ENCODE measurements around the gene CHP1. TPM values are rescaled to one million over a fixed set of nuclear protein-coding genes. Genes with fewer than 3 reads are reported as not detected.

The CHP1 gene
- polyA plus RNA-seq, 1 of the 3 experiments (the other 2 are of a cell fraction), result 30.5 TPM

- TF ChIP-seq PBX3 (IDR thresholded peaks at IDR 0.05) (no peak), TAF1 (IDR thresholded peaks at IDR 0.05; ENCODE audit: borderline replicate concordance, low read depth, low read length) (no peak), YY1 (IDR thresholded peaks at IDR 0.05; ENCODE audit: low read depth) (no peak), USF1 (IDR thresholded peaks at IDR 0.05; ENCODE audit: borderline replicate concordance, low read depth) (no peak)
- POLR2A ChIA-PET, result no interaction called here
- H3K4me3 ChIP-seq (ENCODE audit: low read depth in 2 of 2, low read length in 1 of 2), result peak overlapping the region; percentile 77 to 95
- no peaks in the 10 kb centered on the region for H3K27me3 ChIP-seq (ENCODE audit: insufficient read depth)
- peaks cover 52% of the 10 kb centered on the region for H3K79me2 ChIP-seq (ENCODE audit: insufficient read depth)
- no peak overlapping the region for H3K27ac ChIP-seq (ENCODE audit: low read depth in 2 of 2, low read length in 1 of 2)
- peak overlapping the region; percentile 100 for H2AFZ ChIP-seq (ENCODE audit: low read depth)
- peak overlapping the region; percentile 72; the same call in 1 of the 2 replicates for H3K9ac ChIP-seq
- peaks cover 2 to 6% of the 10 kb centered on the region in 2 experiments; a peak in 1 of 4 replicates for H3K4me1 ChIP-seq (ENCODE audit: control insufficient read depth in 1 of 2, insufficient read depth in 2 of 2, low read depth in 1 of 2, low read length in 1 of 2)
- peaks cover 9% of the 10 kb centered on the region for H3F3A ChIP-seq (replicated peaks; ENCODE audit: insufficient read depth)
- peak overlapping the region; percentile 86 for H3K4me2 ChIP-seq
- no peaks in the 10 kb centered on the region for H4K20me1 ChIP-seq (ENCODE audit: insufficient read depth)
- no peaks in the 10 kb centered on the region for H3K9me3 ChIP-seq
- CTCF ChIA-PET, result interaction anchor here (0.8 to 1.1 kb wide), 2 partner anchors 8 to 426 kb away, joined by 3 read pairs; no protein-coding TSS in a partner anchor
- no peak for DNase-seq
- no peaks in the 10 kb centered on the region for H3K36me3 ChIP-seq (replicated peaks in 1 of 2; ENCODE audit: control insufficient read depth in 1 of 2, insufficient read depth in 2 of 2, low read length in 1 of 2)
- WGBS (ENCODE audit: low lambda C conversion rate), result 65% methylated on average over 6 of the region's 6 CpGs
- no peaks in the 10 kb centered on the region for H3K9me2 ChIP-seq
Measured at GRCh38 chr15:41331281-41331680, 100.2 kb downstream of the CHP1 start.

Other genes with a start within 250 kb of the CHP1 start
- gene INO80, start 115.0 kb upstream of the CHP1 start, polyA plus RNA-seq (2012; rRNA removed), result 4.6 and 5.2 TPM in 2 replicates
- gene EXD1, start 511 bp upstream of the CHP1 start, polyA plus RNA-seq (2012; rRNA removed), result 0.02 and 0.07 TPM in 2 replicates
- 7.2 and 8.4 TPM in 2 replicates for gene OIP5, start 101.3 kb downstream of the CHP1 start, polyA plus RNA-seq (2012; rRNA removed)
- gene NUSAP1, start 101.6 kb downstream of the CHP1 start, polyA plus RNA-seq (2012; rRNA removed), result 41.1 and 43.5 TPM in 2 replicates
- 14.9 and 17.9 TPM in 2 replicates for gene NDUFAF1, start 171.2 kb downstream of the CHP1 start, polyA plus RNA-seq (2012; rRNA removed)
- 27.8 and 32.4 TPM in 2 replicates for gene RTF1, start 185.8 kb downstream of the CHP1 start, polyA plus RNA-seq (2012; rRNA removed)

Measured in SK-N-SH (cell line).